Measurements from ENCODE around the gene SPOPL. TPM values are rescaled to one million over a fixed set of nuclear protein-coding genes. Genes with fewer than 3 reads are reported as not detected.
"Not testable (repeated sequence)": the region's sequence is repeated elsewhere in the genome, so short reads cannot be mapped to it uniquely, and the experiment has no call there.

Gene SPOPL
- polyA plus RNA-seq, 12 donors = 12.7 to 25.4 (median 14.8) TPM; not detected in 1

DNA sequence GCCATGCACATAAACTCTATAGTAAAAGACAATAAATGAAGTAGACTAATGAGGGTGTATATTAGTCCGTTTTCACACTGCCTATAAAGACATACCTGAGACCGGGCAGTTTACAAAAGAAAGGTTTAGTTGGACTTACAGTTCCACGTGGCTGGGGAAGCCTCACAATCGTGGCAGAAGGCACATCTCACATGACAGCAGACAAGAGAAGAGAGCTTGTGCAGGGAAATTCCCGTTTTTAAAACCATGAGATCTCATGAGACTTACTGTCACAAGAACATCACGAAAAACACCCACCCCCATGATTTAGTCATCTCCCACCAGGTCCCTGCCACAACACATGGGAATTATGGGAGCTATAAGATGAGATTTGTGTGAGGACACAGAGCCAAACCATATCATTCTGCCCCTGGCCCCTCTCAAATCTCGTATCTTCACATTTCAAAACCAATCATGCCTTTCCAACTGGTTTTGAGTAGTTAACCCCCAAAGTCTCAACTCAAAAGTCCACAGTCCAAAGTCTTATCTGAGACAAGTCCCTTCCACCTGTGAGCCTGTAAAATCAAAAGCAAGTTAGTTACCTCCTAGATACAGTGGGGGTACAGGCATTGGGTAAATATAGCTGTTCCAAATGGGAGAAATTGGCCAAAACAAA lies 21.6 kb downstream of the SPOPL start:
- not testable (repeated sequence) for DNase-seq

DNA sequence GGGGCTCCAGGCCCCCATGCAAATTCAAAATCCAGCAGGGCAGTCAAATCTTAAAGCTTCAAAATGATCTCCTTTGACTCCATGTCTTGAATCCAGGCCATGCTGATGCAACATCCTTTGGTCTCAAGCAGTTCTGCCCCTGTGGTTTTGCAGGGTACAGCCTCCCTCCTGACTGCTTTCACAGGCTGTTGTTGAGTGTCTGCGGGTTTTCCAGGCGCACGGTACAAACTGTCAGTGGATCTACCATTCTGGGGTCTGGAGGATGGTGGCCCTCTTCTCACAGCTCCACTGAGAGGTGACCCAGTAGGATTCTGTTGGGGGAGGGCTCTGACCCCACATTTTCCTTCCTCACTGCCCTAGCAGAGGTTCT lies 22.1 kb downstream of the SPOPL start:
- not testable (repeated sequence) for DNase-seq

DNA sequence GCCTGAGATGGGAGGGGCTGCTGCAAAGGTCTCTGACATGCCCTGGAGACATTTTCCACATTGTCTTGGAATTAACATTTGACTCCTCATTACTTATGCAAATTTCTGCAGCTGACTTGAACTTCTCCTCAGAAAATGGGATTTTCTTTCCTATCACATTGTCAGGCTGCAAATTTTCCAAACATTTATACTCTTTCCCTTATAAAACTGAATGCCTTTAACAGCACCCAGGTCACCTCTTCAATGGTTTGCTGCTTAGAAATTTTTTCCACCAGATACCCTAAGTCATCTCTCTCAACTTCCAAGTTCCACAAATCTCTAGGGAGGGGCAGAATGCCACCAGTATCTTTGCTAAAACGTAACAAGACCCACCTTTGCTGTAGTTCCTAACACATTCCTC lies 22.8 kb downstream of the SPOPL start:
- DNase-seq = not testable (repeated sequence)

DNA sequence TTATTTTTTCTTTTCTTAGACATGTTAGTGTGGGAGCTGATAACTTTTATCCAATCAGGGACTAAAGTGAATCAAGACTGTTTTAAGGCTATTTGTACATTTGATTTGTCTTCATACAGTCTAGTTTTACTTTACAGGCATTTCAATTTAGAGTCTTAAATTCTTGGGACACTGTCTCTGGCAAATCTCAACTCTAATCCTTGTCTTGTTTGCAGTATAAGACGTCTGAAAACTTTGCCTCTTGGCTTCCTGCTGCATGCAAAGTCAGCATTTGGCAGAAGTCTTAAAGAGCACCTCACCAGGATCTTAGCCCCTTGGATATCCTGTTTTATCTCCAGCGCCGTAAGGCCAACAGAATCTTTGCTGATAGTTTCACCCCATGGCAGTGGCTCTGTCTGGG lies 30.3 kb downstream of the SPOPL start:
- DNase-seq = no peak

DNA sequence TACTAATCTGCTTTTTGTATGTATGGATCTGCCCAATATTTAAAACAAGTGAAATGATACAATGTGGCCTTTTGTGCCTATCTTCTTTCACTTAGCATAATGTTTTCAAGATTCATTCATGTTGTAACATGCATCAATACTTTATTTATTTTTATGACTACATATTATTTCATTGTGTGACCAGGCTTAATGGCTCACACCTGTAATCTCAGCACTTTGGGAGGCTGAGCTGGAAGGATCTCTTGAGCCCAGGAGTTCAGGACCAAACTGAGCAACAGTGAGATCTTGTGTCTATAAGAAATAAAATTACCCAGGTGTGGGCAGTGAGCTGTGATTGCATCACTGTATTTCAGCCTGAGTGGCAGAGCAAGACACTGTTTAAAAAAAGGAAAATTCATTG lies 33.2 kb downstream of the SPOPL start:
- no peak for DNase-seq

DNA sequence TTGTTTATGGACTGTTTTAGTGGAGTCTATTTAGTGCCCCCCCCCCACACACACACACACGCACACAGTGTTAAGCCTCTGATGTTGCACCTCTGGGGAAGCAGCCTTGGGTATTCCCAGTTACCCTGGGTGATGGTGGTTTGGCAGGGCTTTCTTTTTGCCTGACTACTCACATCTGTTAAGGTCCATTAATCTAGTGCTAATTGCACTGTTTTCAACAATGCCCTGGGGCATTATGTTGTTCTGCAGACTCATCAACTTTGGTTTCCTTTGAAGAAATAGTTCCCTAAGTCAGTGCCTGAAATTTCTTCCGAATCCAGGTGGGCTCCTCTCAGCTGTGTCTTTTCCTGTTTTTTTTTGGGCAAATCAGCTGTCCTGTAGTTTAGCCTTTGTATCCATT lies 34.7 kb downstream of the SPOPL start:
- no peak for DNase-seq

DNA sequence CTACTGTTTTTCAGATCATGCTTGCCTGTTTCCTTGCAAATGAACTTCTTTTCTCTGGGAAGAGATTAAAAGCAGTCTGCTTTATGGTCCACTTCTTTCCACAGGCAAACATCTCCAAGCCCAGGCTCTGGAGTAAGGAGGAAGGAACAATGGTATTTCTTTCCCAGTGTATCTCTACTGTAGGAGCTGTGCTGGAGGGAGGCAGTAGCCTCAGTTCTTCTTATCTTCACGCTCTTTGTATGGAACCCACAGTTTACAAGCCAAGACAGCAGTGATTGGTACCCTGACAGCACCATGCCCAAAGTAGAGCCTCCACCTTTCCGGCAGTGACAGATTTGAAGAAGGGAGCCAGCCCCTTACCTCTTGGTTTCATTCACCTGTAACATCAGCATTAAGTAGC lies 35.2 kb downstream of the SPOPL start:
- DNase-seq = no peak

DNA sequence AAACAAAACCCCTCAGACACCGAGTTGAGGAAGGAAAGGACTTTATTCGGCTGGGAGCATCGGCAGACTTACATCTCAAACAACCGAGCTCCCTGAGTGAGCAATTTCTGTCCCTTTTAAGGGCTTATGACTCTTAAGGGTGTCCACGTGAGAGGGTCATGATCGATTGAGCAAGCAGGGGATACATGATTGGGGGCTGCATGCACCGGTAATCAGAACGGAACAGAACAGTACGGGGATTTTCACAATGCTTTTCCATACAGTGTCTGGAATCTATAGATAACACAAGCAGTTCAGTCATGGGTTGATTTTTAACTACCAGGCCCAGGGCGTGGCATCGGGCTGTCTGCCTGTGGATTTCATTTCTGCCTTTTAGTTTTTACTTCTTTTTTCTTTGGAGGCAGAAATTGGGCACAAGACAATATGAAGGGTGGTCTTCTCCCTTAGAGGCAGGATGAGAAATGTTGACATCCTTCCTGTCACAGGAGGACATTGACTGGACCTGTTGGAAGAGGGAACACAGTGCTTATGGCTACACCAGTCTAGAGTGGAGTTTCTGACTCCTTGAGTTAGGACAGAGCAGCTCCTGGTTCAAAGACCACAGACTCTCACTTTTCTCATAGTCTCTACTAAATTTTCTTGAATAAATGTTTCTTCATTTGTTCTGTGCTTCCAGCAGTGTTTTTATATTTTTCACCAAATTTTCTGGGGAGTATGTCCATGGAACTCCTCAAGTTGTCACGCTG lies 35.8 kb downstream of the SPOPL start:
- DNase-seq = no peak

DNA sequence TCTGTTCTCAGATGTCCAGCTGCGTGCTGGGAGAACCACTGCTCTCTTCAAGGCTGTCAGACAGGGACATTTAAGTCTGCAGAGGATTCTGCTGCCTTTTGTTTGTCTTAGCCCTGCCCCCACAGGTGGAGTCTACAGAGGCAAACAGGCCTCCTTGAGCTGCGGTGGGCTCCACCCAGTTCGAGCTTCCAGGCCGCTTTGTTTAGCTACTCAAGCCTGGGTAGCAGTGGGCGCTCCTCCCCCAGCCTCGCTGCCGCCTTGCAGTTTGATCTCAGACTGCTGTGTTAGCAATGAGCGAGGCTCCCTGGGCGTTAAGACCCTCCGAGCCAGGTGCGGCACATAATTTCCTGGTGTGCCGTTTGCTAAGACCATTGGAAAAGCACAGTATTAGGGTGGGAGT lies 42.6 kb downstream of the SPOPL start:
- not testable (repeated sequence) for DNase-seq

DNA sequence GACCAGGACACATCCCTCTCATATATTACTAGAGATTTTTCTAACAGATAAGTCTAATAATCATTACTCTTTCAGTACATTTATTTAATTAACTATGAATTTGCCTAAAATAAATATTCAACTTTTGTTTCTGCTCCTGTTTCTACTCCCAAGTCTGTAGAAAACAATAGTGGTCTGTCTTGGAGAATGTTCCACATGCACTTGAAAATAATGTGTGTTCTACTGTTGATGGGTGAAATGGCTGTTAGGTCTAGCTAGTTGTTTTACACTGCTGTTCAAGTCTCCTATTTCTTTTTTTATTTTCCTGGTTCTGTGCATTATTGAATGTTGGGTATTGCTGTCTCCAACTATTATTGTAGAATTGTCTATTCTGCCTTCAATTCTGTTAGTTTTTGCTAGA lies 47.2 kb downstream of the SPOPL start:
- DNase-seq = no peak

DNA sequence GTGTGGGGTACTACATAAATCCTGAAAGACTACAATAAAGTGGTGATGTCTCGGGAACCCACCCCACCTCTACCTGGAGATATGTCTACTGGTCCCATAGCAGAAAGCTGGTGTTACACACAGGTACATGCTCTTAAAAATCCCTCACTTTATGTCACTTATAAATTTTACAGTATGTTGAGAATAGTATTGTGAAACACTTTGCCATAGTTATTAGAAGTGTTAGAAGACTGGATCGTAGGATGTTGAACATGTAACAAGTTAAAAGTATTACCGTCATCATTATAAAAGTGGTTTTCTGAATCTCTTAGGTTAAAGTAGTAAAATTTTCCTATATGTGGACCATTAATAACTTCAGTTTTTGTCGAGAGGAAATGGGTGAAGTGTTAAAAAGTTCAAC lies 48.6 kb downstream of the SPOPL start:
- DNase-seq = no peak

DNA sequence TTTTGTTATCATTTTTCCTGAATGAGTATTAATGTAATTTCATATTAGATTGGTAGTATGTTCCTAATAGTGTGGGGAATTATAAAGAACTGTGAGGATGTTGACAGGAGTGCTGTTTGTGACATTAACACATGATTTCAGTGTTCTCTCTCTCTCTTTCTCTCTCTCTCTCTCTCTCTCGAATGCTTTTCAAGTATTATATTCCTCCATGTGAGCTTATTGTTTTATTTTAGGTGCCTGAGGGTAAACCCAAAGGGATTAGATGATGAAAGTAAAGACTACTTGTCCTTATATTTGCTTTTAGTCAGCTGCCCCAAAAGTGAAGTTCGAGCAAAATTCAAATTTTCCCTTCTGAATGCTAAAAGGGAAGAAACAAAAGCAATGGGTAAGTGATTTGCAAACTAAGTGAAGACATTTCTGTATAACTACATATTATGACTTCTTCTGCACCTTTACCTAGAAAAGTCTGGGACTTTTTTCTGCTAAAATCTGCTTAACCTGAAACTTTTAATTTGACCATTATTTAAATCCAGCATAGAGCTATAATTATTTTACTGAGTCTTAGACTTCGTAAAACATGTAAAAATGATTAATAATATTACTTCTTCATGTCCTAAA lies 49.2 kb downstream of the SPOPL start:
- no peak for DNase-seq

DNA sequence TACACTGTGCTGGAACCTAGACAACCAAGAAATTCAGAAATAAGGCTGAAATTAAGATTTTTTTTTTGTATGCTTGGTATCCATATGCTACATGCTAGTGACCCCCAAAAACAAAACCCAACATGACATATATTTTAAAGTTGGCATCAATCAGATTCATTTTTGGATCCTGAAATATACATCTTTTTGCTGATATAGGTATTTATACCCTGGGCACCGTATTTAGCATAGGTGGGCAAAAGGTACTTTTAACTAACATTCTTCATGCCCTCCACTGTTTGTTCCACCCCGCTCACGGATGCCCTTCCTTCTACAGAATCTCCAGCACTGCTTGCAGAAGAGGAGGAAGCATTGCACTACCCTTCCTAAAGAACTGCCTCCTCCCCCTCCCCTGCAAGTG lies 52.6 kb downstream of the SPOPL start:
- DNase-seq = no peak

DNA sequence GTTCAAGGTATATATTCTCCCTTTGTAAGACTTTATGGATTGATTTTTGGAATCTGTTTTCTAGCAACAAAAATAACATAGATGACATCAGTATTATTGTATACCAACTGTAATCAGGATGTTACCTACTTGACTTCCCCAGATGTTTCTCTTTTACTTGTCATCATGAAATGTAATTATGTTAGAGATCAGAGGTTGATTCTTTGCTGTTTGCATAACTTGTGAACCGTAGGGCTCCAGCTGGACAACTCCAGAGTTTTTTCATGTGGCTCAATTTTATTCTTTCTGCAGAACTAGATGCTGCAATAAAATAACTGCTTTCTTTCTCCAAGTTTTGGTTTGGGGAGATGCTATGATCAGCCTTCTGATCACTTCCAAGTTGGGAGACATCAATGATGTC lies 58.1 kb downstream of the SPOPL start:
- DNase-seq = no peak

DNA sequence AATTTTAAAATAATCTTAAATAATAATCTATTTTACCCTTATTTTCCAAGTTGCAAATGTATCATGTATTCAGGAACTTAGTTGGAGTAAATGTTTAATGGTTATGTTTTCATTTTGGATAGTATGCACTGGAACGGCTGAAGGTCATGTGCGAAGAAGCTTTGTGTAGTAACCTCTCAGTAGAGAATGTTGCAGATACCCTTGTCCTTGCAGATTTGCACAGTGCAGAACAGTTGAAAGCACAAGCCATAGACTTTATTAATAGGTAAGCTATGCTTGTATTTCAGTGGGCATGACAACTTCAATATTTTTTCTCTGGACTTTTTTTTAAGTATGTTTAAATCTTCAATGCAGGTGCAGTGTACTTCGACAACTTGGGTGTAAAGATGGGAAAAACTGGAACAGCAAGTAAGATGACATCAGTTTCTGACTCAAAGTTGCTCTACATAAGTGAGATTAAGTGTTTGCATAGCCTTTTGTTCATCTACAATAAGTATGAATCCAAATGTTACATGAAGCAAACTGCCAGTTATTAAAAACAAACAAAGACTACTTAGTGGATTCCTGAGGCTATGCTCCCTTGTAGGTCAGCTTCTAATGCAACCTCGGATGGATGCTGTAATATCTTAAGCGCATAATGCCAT lies 63.1 kb downstream of the SPOPL start:
- no peak for DNase-seq

DNA sequence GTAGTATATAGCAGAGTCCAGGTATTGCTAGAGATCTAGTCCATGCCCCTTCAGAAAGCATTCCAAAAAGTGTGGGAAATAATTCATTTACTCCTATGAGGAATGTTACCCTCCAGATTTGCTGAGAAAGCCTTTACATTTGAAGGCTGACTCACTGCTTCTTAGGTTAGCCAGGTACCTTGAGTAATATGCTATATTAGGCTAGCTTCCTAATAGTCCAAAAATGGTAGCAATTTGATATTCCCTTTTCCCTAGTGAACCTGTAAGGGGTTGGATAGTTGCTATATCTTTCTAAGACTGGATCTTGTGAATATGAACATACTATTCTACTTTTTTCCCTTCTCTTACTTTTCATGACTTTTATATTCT lies 63.6 kb downstream of the SPOPL start:
- DNase-seq = no peak

DNA sequence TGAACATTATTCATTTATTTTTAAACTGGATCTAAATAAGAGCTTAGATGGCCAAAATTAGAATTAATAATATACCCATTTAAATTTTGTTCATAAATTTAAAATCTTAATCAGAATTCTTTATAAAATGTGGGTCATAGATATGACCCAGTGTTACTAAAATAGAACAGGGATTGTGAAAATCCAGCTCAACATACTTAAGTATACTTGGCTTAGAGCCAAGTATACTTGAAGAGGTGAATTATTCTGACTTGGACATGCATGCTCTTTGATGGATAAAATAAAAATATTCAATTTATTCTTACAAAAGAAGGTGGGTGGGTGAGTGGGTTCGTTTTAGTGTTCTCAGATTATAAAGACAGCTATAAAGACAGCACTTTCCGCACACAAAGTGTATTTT lies 70.7 kb downstream of the SPOPL start:
- no peak for DNase-seq

DNA sequence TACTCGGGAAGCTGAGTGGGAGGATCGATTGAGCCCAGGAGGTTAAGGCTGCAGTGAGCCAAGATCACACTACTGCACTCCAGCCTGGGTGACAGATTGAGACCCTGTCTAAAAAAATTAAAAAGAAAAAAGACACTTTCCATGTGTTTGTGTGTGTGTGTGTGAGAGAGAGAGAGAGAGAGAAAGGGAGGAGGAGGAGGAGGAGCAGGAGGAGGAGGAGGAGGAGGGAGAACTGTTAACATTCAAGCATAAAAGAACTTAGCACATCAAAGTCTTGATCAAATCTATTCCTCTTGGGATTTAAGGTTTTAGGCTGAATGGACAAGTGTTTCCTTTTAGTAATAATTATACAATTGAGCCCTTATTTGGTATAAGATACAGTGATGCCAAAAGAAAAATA lies 75.5 kb downstream of the SPOPL start:
- no peak for DNase-seq

DNA sequence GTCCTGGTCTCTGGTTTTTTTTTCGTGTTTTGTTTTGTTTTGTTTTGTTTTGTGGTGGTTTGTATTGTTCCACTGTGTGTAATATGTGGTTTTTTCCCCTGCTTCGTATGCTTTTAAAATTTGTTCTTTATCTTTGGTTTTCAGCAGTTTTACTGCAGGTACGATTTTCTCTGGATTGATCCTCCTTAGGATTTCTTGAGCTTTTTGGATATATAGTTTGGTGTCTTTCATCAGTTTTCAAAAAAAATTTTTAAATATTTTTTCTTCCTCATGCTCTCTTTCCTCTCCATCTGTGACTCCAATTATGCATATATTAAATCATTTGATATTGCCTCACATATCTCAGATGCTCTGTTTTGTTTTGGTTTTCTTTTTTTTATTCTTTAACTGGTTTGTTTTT lies 78.0 kb downstream of the SPOPL start:
- no peak for DNase-seq

DNA sequence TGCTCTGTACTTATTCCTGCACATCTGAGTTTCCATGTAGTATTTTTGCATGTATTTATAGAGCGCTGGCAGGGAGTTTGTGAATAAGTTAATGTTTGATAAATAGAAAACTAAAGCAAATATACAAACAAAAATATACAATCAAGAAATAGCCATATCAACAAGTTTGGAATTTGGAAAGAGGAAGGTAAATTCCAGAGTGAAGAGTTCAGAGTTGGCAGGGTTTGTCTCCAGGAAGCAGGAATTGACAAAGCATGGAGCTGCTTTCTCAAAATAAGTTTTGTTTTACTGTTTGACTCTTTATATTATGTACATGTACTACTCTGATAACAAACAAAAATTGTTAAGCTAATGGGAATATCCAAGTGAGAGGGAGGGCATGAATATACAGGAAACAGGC lies 80.3 kb downstream of the SPOPL start:
- DNase-seq = no peak

DNA sequence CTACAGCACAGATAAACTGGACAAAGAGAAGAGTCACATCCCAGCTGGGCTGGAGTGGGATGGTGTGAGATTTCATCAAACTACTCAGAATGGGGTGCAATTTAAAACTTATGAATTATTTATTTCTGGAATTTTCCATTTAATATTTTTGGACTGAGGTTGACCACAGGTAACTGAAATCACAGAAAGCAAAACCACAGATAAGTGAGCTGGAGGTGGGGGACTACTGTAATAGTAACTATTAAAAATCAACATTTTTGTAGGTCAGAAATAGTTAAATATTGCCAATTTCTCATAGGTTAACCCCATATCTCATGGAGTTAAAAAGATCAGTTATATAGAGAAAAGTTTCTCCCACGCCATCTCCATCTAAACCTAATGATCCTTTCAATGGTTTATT lies 88.1 kb downstream of the SPOPL start:
- DNase-seq = no peak

DNA sequence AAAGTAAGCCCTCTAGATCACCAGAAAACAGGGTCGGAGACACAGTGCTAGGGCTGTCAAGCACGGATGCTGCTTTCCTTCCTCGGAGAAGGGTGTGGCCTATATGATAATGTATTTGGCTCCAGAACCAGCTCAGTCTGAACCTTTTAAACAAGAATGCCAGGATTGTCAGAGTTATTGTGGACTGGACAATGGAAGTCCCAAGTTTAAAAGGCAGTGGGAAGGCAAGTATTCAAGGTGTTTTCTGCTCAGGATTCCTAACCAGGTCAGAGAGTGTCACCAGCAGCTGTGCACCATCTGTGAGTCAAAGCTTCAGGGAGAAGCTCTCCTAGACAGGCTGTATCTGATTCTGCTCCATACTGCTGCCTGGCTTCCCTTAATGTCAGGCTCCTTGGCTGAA lies 94.8 kb downstream of the SPOPL start:
- DNase-seq = no peak
